Measurements from ENCODE around the gene XYLT1.
A peak's percentile ranks its signal among the peaks of the same experiment; 100 is the strongest.
"Not testable (repeated sequence)": the region's sequence is repeated elsewhere in the genome, so short reads cannot be mapped to it uniquely, and the experiment has no call there.

The XYLT1 gene

DNA sequence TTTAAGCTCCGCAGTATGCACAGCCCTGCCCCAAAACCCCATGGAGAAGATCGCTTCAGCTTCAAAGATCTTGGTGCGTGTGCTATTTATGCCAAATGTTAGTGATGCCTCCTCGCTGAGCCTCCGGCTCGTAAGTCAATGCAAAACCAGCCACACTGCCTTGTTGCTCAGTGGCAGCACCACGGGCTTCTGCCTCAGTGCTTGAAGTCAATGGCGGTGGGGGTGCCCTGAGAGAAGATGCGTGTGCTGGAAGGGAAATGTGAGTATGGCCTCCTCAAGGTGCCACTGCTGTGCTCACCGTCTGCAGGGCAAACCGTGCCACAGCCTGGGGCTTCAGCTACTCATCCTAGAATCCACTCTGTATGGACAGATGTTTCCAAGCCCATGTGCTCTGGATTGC is 121.9 kb downstream of the XYLT1 start:
- no peak overlapping the region for H3K4me3 ChIP-seq (ENCODE audit: low read length)
- DNase-seq (ENCODE audit: low read depth, low spot score), result no peak

GRCh38 chr16:17348042-17348783 is 122.5 kb downstream of the XYLT1 start:
- no peak for DNase-seq (ENCODE audit: low read depth, low spot score)
- H3K4me3 ChIP-seq (ENCODE audit: low read length), result no peak overlapping the region

- no peak overlapping the region for H3K4me3 ChIP-seq (ENCODE audit: low read length)
- DNase-seq (ENCODE audit: low read depth, low spot score), result no peak
Measured at GRCh38 chr16:17347624-17348023, 123.1 kb downstream of the XYLT1 start.

DNA sequence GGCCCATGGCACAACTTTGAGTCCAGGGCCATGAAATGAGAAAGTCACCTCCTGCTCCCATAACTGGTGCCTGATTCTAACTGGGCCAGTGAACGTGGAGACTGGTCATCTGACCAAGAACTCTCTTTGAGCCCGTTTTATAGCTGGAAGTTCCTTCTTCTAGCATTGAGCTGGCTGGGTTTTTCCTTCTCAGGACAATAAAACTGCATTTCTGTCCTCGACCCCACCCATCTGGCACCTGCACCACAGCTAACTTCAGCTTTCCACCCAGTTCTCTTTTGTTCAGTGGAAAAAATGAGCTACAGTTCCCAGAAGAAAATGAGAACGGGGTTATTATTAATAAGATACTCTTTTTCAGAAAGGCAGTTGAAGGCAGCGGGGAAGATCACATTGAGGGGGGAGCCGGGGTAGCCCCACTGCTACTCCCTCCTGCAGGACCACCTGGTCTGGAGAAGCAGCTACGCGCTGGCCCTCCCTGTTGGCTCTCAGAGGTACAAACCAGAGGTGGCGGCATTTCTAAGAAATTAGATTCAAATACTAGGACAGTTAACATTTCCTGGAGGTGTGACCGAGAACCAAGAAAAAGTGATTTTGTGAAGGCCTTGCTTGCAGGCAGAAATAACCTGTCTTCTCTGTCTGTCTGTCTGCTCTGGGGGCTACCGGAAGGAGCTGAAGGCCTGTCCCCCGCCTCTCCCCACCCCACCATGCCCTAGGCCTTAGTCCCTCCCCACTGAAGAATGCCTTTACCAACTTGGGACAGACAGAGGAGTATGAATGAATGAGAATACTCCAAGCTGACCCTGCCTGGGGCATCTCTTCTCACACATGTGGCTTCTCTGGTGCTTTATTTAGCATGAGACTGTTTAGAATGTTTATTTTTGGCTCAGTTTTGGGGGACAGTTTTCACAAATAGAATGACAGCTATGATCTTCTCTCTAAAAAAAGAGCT is 123.9 kb downstream of the XYLT1 start:
- no peak for DNase-seq (ENCODE audit: low read depth, low spot score)
- no peak overlapping the region for H3K4me3 ChIP-seq (ENCODE audit: low read length)

DNA sequence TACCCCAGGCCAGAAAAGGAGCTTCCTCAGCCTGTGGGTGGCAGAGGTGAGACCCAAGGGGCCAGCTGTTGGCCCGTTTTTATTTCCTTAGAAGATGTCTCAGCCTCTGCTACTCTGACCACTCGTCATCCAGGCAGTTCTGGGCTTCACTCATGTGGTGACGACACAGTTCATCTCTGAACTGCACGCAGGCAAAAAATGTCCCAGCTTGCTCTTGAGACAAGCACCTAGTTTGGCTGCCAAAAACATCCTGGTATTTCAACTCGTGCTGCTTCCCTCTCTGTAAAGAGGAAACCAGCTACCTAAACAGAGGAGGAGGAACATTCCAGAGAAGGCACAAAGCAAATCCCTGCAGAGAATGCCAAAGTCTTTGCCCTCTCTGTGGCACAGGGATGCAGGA is 125.7 kb downstream of the XYLT1 start:
- DNase-seq (ENCODE audit: low read depth, low spot score), result no peak
- H3K4me3 ChIP-seq (ENCODE audit: low read length), result no peak overlapping the region

DNA sequence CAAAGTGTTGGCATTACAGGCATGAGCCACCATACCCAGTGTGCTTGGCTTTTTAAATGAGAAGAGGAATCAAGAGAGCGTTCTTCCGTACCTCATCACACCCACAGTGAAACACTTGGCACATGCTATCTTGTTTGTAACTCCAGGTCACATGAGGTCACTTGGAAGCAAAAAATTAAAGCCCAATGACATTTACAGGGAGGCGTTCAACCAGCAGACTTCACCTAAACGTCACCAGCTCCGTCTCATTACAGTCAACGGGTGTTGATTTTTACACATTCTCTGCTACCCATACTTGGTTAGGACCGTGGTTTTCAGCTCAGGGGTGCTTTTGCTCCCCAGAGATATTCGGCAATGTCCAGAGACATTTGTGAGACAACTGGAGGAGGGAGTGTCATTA is 127.0 kb downstream of the XYLT1 start:
- no peak for DNase-seq (ENCODE audit: low read depth, low spot score)

DNA sequence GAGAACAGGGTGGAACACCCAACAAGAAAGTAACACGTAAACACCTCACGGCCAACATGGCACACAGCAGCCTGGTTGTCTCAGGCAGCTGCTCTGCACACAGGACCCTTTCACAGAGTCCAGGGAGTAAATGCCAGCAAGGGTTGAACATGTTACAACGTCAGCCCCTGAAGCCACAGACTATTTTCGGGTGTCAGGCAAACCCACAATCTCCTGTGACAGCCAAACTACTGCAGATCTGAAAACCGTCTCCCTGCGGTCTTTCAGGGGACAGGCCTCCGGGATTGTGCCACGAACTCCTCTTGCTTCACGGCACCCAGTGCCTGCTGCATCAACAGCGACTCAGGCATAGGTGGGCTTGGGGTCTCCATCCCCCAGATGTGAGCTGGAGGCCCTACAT is 127.7 kb downstream of the XYLT1 start:
- no peak overlapping the region for H3K4me3 ChIP-seq (ENCODE audit: low read length)
- DNase-seq (ENCODE audit: low read depth, low spot score), result peak; percentile 47

More for the DNA sequence above, 127.0 kb downstream of the XYLT1 start:
- H3K4me3 ChIP-seq (ENCODE audit: low read length), result no peak overlapping the region

GRCh38 chr16:17342031-17342430 is 128.7 kb downstream of the XYLT1 start:
- DNase-seq (ENCODE audit: low read depth, low spot score), result no peak
- H3K4me3 ChIP-seq (ENCODE audit: low read length), result no peak overlapping the region

DNA sequence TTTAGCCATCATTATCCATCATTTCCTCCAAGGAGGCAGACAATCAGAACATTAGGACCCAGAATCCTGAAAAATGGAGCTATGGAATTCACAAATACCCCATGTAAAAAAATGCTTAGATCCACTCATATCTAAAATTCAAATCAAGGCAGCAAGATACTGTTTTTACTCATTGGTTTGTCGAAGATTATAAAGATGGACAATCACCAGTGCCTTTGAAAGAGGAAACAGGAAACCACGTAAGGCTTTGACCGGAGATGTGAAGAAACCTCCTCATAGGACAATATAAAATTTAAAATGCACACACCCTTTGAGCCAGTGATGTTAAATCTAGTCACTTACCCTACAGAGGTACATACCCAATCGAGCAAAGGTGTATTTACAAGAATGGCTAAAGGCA is 130.0 kb downstream of the XYLT1 start:
- no peak for DNase-seq (ENCODE audit: low read depth, low spot score)
- H3K4me3 ChIP-seq (ENCODE audit: low read length), result no peak overlapping the region

GRCh38 chr16:17339764-17340541 is 130.8 kb downstream of the XYLT1 start:
- H3K4me3 ChIP-seq (ENCODE audit: low read length), result no peak overlapping the region
- no peak for DNase-seq (ENCODE audit: low read depth, low spot score)

DNA sequence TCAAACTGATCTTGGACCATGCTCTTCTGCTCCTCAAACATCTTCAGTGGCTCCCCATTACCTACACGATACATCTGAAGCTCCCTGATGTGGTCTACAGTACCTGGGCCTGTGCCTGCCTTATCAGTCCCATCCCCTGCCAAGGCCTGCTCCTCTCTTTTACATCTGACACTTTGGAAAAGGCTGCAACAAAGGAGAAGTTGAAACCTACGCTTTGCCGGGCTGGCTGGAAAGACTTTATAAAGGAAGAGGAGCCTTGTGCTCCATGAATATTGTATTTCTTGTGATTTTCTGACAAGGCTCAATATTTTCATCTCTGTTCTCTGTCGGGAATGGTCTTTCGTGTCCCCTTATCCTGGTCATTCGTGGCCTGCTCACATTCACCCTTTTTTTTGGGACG is 132.5 kb downstream of the XYLT1 start:
- no peak overlapping the region for H3K4me3 ChIP-seq (ENCODE audit: low read length)

GRCh38 chr16:17336530-17336900 is 134.2 kb downstream of the XYLT1 start:
- no peak overlapping the region for H3K4me3 ChIP-seq (ENCODE audit: low read length)
- DNase-seq (ENCODE audit: low read depth, low spot score), result no peak

More for the DNA sequence above, 132.5 kb downstream of the XYLT1 start:
- DNase-seq (ENCODE audit: low read depth, low spot score), result no peak

GRCh38 chr16:17335826-17336529 is 134.8 kb downstream of the XYLT1 start:
- DNase-seq (ENCODE audit: low read depth, low spot score), result no peak
- no peak overlapping the region for H3K4me3 ChIP-seq (ENCODE audit: low read length)

- not testable (repeated sequence) for DNase-seq (ENCODE audit: low read depth, low spot score); H3K4me3 ChIP-seq (ENCODE audit: low read length)
Measured at GRCh38 chr16:17335406-17335805, 135.4 kb downstream of the XYLT1 start.

DNA sequence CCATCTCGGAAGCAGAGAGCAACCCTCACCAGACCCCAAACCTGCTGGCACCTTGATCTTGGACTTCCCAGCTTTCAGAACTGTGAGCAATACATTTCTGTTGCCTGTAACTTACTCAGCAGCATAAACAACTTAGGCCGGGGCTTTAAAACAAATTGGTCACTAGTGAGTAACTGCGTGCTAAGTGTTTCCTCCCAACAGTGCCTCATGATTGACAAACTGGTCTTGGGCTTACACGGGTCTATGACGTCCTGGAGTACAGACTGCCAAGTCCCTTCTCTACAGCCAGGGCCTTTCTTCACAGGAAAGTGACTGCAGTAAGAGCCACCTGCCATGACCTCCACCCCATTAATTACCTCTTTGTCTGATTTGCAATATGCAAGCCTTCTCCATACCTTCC is 136.7 kb downstream of the XYLT1 start:
- no peak overlapping the region for H3K4me3 ChIP-seq (ENCODE audit: low read length)
- DNase-seq (ENCODE audit: low read depth, low spot score), result no peak

DNA sequence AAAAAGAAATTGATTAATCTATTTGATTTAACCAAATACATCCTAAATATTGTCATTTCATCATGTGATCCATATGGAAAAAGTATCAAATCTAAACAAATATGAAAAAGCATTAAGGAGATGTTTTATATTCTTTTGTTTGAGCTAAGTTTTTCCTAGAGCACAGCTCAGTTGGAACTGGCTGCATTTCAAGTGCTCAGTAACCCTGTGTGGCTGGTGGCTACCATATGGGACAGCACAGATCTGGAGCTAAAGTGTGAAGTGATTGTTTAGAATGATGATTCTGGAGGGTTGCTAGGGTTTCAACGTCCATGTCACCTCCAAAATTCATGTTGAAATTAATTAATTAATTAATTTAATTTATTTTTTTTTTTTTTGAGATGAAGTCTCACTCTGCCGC is 137.5 kb downstream of the XYLT1 start:
- DNase-seq (ENCODE audit: low read depth, low spot score), result no peak
- H3K4me3 ChIP-seq (ENCODE audit: low read length), result no peak overlapping the region

- no peak overlapping the region for H3K4me3 ChIP-seq (ENCODE audit: low read length)
- DNase-seq (ENCODE audit: low read depth, low spot score), result no peak
Measured at GRCh38 chr16:17331991-17332390, 138.8 kb downstream of the XYLT1 start.

GRCh38 chr16:17331071-17331607 is 139.6 kb downstream of the XYLT1 start:
- no peak for DNase-seq (ENCODE audit: low read depth, low spot score)

GRCh38 chr16:17330044-17330443 is 140.7 kb downstream of the XYLT1 start:
- DNase-seq (ENCODE audit: low read depth, low spot score), result no peak
- no peak overlapping the region for H3K4me3 ChIP-seq (ENCODE audit: low read length)

More at GRCh38 chr16:17331071-17331607, 139.6 kb downstream of the XYLT1 start:
- no peak overlapping the region for H3K4me3 ChIP-seq (ENCODE audit: low read length)
